Measurements from ENCODE around the gene ARHGEF17. TPM values are rescaled to one million over a fixed set of nuclear protein-coding genes. Genes with fewer than 3 reads are reported as not detected.

Gene ARHGEF17
- total and polyA plus RNA-seq, 2 of the 8 experiments (the other 6 are each of a cell fraction or from before 2014, with no cell fraction given), result 11.3 to 14.6 TPM

DNA sequence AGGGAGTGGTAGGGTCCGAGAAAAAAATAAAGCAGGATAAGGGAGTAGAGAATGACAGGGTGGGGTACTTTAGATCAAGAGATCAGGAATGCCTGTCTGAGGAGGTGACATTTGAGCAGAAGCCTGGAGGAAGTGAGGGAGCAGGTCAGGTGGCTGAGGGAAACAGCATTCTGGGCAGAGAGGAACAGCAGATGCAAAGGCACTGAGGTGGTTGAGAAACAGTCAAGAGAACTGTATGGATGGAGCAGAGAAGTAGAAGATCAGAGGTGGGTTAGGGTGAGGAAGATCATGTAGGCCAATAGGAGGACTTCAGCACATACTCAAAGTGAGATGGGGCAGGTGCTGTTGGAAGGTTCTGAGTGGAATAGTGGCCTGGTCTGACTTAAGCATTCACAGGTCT lies 8.3 kb downstream of the ARHGEF17 start:
- CTCF ChIA-PET (ENCODE audit: partially characterized antibody), result interaction anchor here (15.1 to 25.1 kb wide), 3 partner anchors 8 to 23 kb away, joined by 233 to 383 read pairs (median 258); no protein-coding TSS in a partner anchor
- H2BK15ac ChIP-seq (ENCODE audit: low read length), result no peak overlapping the region
- no peak overlapping the region for H2BK12ac ChIP-seq (ENCODE audit: low read depth, low read length)
- FAIRE-seq (no peak), DNase-seq (ENCODE audit: low read depth in 1 of 2, low spot score in 2 of 2) (no peak)
- no peak for TF ChIP-seq SIN3A (conservative IDR thresholded peaks at IDR 0.05 in 1 of 2, IDR thresholded peaks at IDR 0.05 in 1 of 2; ENCODE audit: low read depth in 1 of 2, low read length in 2 of 2)
- TF ChIP-seq TCF12 (IDR thresholded peaks at IDR 0.05; ENCODE audit: low read depth, low read length), result no peak
- TF ChIP-seq EP300 (IDR thresholded peaks at IDR 0.05; ENCODE audit: borderline replicate concordance in 1 of 2, low read depth in 2 of 2, low read length in 2 of 2), result no peak
- no peak for TF ChIP-seq MAFK (IDR thresholded peaks at IDR 0.05; ENCODE audit: low read depth, low read length)
- TF ChIP-seq, protein P1, sequence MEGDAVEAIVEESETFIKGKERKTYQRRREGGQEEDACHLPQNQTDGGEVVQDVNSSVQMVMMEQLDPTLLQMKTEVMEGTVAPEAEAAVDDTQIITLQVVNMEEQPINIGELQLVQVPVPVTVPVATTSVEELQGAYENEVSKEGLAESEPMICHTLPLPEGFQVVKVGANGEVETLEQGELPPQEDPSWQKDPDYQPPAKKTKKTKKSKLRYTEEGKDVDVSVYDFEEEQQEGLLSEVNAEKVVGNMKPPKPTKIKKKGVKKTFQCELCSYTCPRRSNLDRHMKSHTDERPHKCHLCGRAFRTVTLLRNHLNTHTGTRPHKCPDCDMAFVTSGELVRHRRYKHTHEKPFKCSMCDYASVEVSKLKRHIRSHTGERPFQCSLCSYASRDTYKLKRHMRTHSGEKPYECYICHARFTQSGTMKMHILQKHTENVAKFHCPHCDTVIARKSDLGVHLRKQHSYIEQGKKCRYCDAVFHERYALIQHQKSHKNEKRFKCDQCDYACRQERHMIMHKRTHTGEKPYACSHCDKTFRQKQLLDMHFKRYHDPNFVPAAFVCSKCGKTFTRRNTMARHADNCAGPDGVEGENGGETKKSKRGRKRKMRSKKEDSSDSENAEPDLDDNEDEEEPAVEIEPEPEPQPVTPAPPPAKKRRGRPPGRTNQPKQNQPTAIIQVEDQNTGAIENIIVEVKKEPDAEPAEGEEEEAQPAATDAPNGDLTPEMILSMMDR (IDR thresholded peaks at IDR 0.05; ENCODE audit: control extremely low read depth in 1 of 3, insufficient read depth in 1 of 3, low read depth in 1 of 3, low read length in 3 of 3), result no peak
- no peak for TF ChIP-seq ASH2L (IDR thresholded peaks at IDR 0.05; ENCODE audit: low read length)
- TF ChIP-seq SP1 (IDR thresholded peaks at IDR 0.05; ENCODE audit: low read depth, low read length), result no peak
- TF ChIP-seq SRF (IDR thresholded peaks at IDR 0.05; ENCODE audit: low read depth, low read length), result no peak
- no peak for TF ChIP-seq BRCA1 (IDR thresholded peaks at IDR 0.05; ENCODE audit: low read depth, low read length)
- no peak for TF ChIP-seq TEAD4 (IDR thresholded peaks at IDR 0.05; ENCODE audit: low read depth, low read length)
- TF ChIP-seq YY1 (IDR thresholded peaks at IDR 0.05; ENCODE audit: low read depth, low read length), result no peak
- no peak overlapping the region for H4K8ac ChIP-seq (ENCODE audit: extremely low read depth, insufficient read depth, low read length)
- H2BK20ac ChIP-seq (ENCODE audit: low read length), result no peak overlapping the region
- H3K23me2 ChIP-seq (ENCODE audit: low read depth, low read length), result no peaks in the 10 kb centered on the region; the same call in 1 of the 2 replicates
- H3K36me3 ChIP-seq (ENCODE audit: control insufficient read depth in 2 of 4, insufficient read depth in 4 of 4, low read length in 3 of 4), result no peaks in the 10 kb centered on the region
- peaks cover 0 to 14% (median 3%) of the 10 kb centered on the region in 4 experiments; a peak in 3 of 7 replicates for H3K4me1 ChIP-seq (replicated peaks in 1 of 4; ENCODE audit: control insufficient read depth in 3 of 4, insufficient read depth in 4 of 4, low read length in 3 of 4)
- H3K9ac ChIP-seq (replicated peaks in 1 of 4; ENCODE audit: extremely low read depth in 1 of 4, low read depth in 3 of 4, low read length in 3 of 4), result no peak overlapping the region
- H3K4me3 ChIP-seq (ENCODE audit: extremely low read depth in 1 of 4, insufficient read depth in 2 of 4, low read depth in 3 of 4, low read length in 4 of 4), result no peak overlapping the region
- peaks cover 0 to 6% (median 1%) of the 10 kb centered on the region in 4 experiments; a peak in 3 of 7 replicates for H3K27me3 ChIP-seq (replicated peaks in 1 of 4; ENCODE audit: control insufficient read depth in 3 of 4, extremely low read depth in 1 of 4, insufficient read depth in 3 of 4, low read length in 3 of 4)
- no peak overlapping the region for H2AK5ac ChIP-seq (ENCODE audit: low read depth, low read length)
- H2AFZ ChIP-seq (ENCODE audit: low read length), result no peak overlapping the region
- H4K5ac ChIP-seq (ENCODE audit: insufficient read length, low read depth, low read length), result no peak overlapping the region
- H3K27ac ChIP-seq (ENCODE audit: low read depth, low read length), result no peak overlapping the region
- H3K56ac ChIP-seq (replicated peaks; ENCODE audit: insufficient read length, low read depth, low read length), result no peak overlapping the region
- H2BK5ac ChIP-seq (ENCODE audit: low read depth, low read length), result no peak overlapping the region
- H4K20me1 ChIP-seq (replicated peaks in 1 of 2; ENCODE audit: control insufficient read depth in 1 of 2, insufficient read depth in 2 of 2, low read length in 2 of 2), result peaks cover 12 to 22% of the 10 kb centered on the region in 2 experiments
- no peak overlapping the region for H4K91ac ChIP-seq (replicated peaks; ENCODE audit: insufficient read length, low read length)
- H3K18ac ChIP-seq (ENCODE audit: extremely low read depth, low read length), result no peak overlapping the region
- no peaks in the 10 kb centered on the region for H3K9me3 ChIP-seq (ENCODE audit: insufficient read depth in 2 of 2, low read depth in 1 of 2, low read length in 1 of 2)
- H3K23ac ChIP-seq (ENCODE audit: insufficient read length), result no peak overlapping the region
- POLR2A ChIA-PET (ENCODE audit: partially characterized antibody), result no interaction called here
- no peaks in the 10 kb centered on the region for H3K79me2 ChIP-seq (ENCODE audit: control insufficient read depth in 1 of 2, insufficient read depth in 2 of 2, low read length in 2 of 2)
- H3K4me2 ChIP-seq (ENCODE audit: insufficient read depth in 1 of 2, low read depth in 2 of 2, low read length in 2 of 2), result no peak overlapping the region
- no peak overlapping the region for H3K14ac ChIP-seq (ENCODE audit: insufficient read length)
- peaks cover 7% of the 10 kb centered on the region for H3K79me1 ChIP-seq (ENCODE audit: low read depth, low read length)
- WGBS, 2 experiments (ENCODE audit: extremely low coverage in 1 of 2, insufficient coverage in 1 of 2, insufficient read length in 1 of 2, insufficient replicate concordance in 2 of 2, low coverage in 1 of 2, low lambda C conversion rate in 2 of 2, missing lambda C conversion rate in 1 of 2), result 71% methylated on average over 1 of the region's 1 CpG; no CpG with 5 or more reads in 1 of the 2 experiments
- H3K4ac ChIP-seq (replicated peaks; ENCODE audit: insufficient read length, low read depth, low read length), result no peak overlapping the region
- H2BK120ac ChIP-seq (replicated peaks; ENCODE audit: low read depth, low read length), result no peak overlapping the region

All from H1 (cell line).